Measurements from ENCODE around the gene ADAM19.

Gene ADAM19

DNA sequence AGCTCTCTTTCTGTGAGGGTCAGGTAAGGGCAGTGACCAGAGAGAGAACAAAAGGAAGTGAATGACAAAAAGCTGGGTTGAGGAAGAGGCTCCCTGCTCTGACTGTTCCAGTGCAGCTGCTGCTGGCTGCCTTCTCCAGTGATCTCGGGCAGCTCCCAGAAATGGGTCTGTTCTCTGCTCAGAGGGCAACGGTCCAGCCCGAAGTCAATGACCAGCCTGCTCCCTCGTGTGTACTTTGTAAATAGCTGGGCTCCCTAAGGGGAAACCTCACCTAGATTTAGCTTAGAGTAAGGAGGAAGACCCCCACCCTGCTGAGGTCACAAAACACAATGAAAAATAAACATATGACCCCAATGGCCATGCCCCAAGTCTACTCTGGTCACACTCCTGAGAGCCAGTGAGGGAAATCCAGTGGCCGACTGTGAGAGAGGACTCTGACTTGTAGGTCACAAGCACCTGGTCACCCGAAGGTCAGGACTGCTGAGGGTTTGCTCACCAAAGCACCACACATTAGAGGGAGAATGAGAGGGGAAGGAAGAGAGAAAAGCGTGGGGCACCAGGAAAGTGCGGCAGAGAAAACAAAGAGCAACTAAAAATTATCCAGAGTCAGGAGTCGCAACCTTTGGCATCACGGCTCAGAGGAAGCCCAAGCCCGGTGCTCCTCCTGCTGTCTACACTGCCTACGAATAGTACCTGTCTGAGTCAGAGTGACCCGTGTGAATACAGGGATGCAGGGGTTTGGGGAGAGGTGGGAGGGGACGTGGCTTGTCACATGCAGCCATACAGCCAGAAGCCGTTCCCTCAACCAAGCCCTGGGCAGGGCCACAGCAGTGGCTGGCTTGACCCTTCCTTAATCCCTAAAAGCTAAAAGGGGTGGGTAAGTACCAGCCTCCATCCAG, 95.7 kb downstream of the ADAM19 start:
- TF ChIP-seq CTCF (IDR thresholded peaks at IDR 0.05; ENCODE audit: borderline replicate concordance, insufficient read depth, low read depth, low read length): no peak
- no peak overlapping the region for H3K4me3 ChIP-seq (ENCODE audit: low read depth, low read length)

- no peak for TF ChIP-seq CTCF (IDR thresholded peaks at IDR 0.05; ENCODE audit: borderline replicate concordance, insufficient read depth, low read depth, low read length)
- H3K4me3 ChIP-seq (ENCODE audit: low read depth, low read length): no peak overlapping the region
These were observed 96.4 kb downstream of the ADAM19 start for GRCh38 chr5:157479166-157479565.

GRCh38 chr5:157478726-157479125, 96.8 kb downstream of the ADAM19 start:
- no peak for TF ChIP-seq CTCF (IDR thresholded peaks at IDR 0.05; ENCODE audit: borderline replicate concordance, insufficient read depth, low read depth, low read length)
- no peak overlapping the region for H3K4me3 ChIP-seq (ENCODE audit: low read depth, low read length)

GRCh38 chr5:157477814-157478494, 97.6 kb downstream of the ADAM19 start:
- no peak overlapping the region for H3K4me3 ChIP-seq (ENCODE audit: low read depth, low read length)
- TF ChIP-seq CTCF (IDR thresholded peaks at IDR 0.05; ENCODE audit: borderline replicate concordance, insufficient read depth, low read depth, low read length): no peak

DNA sequence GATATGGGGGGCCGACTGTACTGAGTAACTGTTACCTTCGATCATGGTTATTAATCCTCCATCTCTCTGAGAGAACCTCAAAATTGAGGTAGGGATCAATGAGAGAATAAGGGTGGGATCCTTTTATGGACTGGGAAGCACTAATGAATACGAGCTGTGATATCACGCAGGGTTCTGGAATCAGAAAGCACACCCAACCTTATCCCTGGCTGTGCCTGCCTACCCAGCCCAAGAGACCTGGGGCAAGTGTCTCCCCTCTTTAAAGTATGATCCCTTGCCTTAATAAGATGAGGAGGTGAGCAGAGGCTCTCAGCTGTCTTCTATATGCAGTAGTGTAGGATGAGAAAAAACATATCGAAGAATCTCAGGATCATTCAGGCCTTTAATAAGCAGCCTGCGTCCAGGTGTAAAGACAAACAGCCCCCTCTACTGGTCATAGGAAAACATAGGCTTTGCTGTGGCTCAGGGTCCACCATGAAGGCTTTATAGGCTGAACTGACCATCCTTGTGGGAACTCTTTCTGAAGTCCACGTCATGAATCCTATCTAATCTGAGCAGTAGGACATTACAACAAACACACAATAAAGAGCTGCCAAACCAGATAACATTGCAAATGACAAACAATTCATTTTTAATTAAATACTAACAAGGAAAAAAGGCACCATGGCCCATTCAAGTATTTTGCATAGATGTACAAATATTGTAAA, 98.7 kb downstream of the ADAM19 start:
- no peak overlapping the region for H3K4me3 ChIP-seq (ENCODE audit: low read depth, low read length)

GRCh38 chr5:157475432-157475831, 100.1 kb downstream of the ADAM19 start:
- H3K4me3 ChIP-seq (ENCODE audit: low read depth, low read length): no peak overlapping the region
- TF ChIP-seq CTCF (IDR thresholded peaks at IDR 0.05; ENCODE audit: borderline replicate concordance, insufficient read depth, low read depth, low read length): no peak

More for the DNA sequence above, 98.7 kb downstream of the ADAM19 start:
- peak; percentile 65 for TF ChIP-seq CTCF (IDR thresholded peaks at IDR 0.05; ENCODE audit: borderline replicate concordance, insufficient read depth, low read depth, low read length)

Data from GM12875 (cell line).